ENCODE data around the gene LLGL2.
"Not testable (repeated sequence)": the region's sequence is repeated elsewhere in the genome, so short reads cannot be mapped to it uniquely, and the experiment has no call there.

LLGL2 gene

GRCh38 chr17:75590314-75590761 lies 64.8 kb downstream of the LLGL2 start:
- DNase-seq (ENCODE audit: low read depth in 2 of 2) = no peak

DNA sequence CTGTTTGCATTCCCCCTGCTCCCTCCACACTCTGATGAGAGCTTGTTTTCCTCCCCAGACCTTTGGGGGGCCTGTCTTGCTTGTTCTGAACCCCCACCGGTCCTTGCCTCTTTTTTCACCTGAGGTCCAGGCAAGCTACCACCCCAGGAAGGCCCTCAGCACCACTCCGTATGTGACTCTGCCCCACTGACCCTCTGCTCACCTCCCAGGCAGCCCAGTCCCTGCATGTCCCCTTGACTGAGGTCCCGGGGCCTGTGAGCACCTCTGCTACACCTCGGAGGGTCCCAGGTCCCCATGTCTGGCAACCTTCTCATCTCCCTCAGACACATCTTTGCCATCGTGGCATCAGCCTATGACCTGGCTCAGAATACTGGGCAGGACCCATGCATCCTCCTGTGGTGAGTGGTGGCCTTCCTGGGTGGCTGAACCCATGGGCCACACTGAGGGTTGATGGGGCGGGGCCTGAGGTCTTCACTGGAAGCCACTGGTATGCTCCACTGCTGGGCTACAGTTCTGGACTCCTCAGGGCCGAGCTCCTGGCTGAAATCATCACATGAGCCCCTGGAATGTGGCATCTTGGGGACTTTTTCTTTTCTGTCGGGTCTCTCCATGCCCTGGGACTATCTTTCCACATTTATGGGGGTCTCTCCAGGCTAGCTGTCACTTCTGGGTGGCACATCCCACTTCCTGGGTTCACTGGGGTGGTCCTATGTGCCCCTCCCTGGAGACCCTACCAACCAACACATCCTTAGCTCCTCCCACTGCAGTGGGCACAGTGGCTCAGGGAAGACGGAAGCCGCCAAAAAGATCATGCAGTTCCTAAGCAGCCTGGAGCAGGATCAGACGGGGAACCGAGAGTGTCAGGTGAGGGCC lies 65.6 kb downstream of the LLGL2 start:
- no peak for DNase-seq (ENCODE audit: low read depth in 2 of 2)

- no peak for DNase-seq (ENCODE audit: low read depth in 2 of 2)
Measured at GRCh38 chr17:75591722-75592302, 66.3 kb downstream of the LLGL2 start.

- DNase-seq (ENCODE audit: low read depth in 2 of 2) = no peak
Measured at GRCh38 chr17:75592348-75593020, 67.0 kb downstream of the LLGL2 start.

DNA sequence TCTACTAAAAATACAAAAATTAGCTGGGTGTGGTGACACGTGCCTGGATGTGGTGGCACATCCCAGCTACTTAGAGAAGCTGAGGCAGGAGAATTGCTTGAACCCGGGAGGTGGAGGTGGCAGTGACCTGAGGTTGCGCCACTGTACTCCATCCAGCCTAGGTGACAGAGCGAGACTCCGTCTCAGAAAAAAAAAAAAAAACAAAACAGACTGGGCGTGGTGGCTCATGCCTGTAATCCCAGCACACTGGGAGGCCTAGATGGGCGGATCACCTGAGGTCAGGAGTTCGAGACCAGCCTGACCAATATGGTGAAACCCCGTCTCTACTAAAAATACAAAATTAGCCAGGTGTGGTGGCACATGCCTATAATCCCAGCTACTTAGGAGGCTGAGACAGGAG lies 67.9 kb downstream of the LLGL2 start:
- not testable (repeated sequence) for DNase-seq (ENCODE audit: low read depth in 2 of 2)

DNA sequence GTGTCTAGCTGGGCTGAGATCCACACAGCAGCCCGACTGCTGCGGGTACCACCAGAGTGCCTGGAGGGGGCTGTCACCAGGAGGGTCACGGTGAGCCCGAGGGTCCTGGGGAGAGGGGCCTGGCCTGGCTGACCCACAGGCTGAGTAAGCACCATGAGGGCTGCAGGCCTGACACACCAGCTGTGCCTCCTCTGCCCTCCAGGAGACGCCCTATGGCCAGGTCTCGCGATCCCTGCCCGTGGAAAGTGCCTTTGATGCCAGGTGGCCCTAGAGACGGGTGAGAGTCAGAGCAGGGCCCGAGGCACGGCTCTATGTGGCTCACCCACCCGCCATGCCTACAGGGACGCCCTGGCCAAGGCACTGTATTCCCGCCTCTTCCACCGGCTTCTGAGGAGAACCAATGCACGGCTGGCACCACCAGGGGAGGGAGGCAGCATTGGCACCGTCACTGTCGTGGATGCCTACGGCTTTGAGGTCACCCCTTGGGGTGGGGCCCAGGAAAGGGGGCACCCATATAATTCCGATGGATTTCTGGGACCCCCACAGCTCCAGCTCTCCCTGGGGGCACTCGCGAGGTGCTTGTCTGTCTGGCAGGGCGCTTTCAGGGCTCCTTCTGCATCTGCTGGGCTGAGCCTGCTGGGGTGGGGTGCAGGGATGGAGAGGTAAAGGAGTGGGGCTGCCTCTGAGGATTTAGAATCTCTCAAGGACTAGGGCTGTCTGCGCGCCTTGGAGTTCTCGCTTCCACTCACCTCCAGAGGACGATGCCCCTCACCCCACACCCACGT lies 69.2 kb downstream of the LLGL2 start:
- no peak for DNase-seq (ENCODE audit: low read depth in 2 of 2)

- DNase-seq (ENCODE audit: low read depth in 2 of 2) = no peak
Measured at GRCh38 chr17:75595284-75595919, 69.9 kb downstream of the LLGL2 start.

- no peak for DNase-seq (ENCODE audit: low read depth in 2 of 2)
Measured at GRCh38 chr17:75595920-75596313, 70.4 kb downstream of the LLGL2 start.

- DNase-seq (ENCODE audit: low read depth in 2 of 2) = no peak
Measured at GRCh38 chr17:75596320-75597087, 71.0 kb downstream of the LLGL2 start.

DNA sequence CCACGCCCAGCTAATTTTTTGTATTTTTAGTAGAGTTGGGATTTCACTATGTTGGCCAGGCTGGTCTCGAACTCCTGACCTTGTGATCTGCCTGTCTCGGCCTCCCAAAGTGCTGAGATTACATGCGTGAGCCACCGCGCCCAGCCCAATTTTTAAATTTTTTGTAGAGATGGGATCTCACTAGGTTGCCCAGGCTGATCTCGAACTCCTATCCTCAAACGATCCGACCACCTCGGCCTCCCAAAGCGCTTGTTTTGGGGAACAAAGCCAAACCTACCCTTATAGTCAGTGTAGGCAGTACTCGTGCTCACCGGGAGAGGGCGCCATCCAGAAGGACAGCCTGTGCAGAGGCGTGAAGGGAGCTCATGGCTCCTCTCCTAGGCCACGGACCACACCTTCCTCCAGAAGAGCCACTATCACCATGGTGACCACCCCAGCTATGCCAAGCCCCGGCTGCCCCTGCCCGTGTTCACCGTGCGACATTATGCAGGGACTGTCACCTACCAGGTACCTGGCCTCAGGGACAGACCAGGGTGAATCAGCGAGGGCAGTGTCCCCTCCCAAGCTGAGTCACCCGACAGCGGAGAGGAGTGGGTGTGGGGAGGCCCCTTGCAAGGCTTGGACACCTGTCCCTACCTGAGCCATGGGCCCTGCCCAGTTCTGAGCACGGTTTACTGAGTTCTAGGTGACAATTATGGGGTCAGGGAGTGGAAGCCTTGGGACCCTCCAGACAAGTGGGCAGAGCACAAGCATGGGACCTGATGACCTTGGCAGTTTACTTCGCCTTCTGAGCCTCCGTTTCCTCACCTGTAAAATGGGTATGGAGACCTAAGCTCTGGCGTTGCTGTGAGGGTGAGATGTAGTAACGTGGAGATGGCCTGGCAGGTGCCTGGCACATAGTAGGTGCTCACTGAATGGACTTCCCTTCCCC lies 75.8 kb downstream of the LLGL2 start:
- peak; percentile 16 to 23 for DNase-seq (ENCODE audit: low read depth in 2 of 2)

DNA sequence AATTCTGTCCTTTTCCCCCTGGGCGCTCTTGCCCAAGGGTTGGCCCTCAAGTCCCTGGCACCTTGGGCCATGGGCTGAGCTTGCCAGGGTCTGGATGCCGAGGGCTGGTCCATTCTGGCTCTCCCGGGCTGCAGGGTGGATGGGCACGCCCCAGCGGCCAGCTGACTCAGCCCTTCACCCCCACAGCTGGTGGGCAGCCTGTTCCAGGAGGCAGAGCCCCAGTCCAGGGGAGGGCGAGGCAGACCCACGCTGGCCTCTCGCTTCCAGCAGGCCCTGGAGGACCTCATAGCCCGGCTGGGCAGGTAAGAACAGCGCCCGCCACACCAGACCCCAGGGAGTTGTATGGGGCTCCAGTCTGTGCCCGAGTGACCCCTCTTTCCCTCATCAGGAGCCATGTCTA lies 77.1 kb downstream of the LLGL2 start:
- no peak for DNase-seq (ENCODE audit: low read depth in 2 of 2)

GRCh38 chr17:75603123-75603522 lies 77.6 kb downstream of the LLGL2 start:
- DNase-seq (ENCODE audit: low read depth in 2 of 2) = no peak

GRCh38 chr17:75604034-75604695 lies 78.7 kb downstream of the LLGL2 start:
- no peak for DNase-seq (ENCODE audit: low read depth in 2 of 2)

DNA sequence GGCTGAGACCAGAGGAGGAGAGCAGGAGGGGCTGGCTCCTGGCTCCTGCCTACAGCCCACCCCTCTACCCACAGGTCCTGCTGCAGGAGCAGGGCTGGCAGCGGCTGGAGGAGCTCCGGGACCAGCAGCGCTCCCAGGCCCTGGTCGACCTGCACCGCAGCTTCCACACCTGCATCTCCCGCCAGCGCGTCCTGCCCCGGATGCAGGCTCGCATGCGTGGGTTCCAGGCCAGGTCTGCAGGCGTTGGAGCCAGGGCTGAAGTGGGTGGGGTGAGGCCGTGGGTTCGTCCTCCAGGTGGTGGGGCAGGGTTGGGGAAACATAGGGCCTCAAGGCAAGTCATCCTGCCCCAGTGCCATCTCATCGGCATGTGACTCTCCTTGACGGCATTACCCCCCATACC lies 80.3 kb downstream of the LLGL2 start:
- DNase-seq (ENCODE audit: low read depth in 2 of 2) = no peak

DNA sequence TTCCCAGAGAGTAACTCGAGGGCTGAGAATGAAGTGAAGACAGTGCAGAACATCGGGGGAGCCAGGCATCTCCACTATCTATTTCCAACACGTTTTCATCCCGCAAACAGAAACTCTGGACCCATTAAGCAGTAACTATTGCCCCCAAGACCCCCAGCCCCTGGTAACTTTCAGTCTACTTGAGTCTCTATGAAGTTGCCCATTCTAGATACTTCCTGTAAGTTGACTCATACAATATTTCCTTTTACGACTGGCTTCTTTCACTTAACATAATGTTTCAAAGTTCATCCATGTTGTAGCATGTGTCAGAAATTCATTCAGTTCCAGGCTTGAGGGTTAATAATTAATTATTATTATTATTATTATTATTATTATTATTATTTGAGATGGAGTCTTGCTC lies 81.6 kb downstream of the LLGL2 start:
- no peak for DNase-seq (ENCODE audit: low read depth in 2 of 2)

DNA sequence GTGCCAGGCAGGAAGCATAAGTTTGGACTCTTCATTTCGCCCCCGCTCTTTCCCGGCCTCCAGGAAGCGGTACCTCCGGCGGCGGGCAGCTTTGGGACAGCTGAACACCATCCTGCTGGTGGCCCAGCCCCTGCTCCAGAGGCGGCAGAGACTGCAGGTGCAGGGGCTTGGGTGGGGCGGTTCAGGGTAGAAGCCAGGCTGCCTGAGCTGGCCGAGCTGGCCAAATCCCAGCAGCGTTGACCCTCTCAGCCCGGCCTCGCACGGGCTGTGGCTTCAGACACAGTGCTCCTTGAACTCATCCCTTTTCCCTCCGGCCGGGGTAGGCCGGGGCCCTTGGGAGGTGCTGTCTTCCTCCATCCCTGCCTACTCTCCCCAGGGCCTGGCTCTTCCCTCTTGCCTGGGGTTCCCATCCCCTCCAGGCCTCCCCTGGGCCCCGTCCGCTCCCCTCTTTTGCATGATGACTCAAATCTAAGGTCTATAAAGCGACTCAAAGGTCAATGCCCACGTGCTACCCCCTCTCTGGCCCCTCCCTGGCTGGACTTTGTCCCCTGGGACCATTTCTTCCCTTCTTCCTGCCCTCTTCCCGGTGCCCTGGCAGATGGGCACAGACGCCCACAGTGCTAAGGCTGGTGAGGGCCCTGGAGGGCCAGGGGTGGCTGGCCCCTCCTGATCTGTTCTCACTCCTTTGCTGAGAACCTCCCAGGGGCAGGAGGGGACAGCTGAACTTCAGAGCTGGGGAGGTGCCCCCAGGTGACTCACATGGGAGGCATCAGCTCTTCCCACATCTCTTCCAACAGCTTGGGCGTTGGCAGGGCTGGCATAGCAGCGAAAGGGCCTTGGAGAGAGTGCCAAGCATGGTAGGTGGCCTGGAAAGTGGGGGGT lies 84.8 kb downstream of the LLGL2 start:
- DNase-seq (ENCODE audit: low read depth in 2 of 2) = no peak

- DNase-seq (ENCODE audit: low read depth in 2 of 2) = no peak
Measured at GRCh38 chr17:75611851-75612429, 86.4 kb downstream of the LLGL2 start.

Data from stimulated activated CD8-positive, alpha-beta memory T cell treated with anti-CD3 and anti-CD28 coated beads, Interleukin-7, amount 100 ng/mL, for 4 hours (primary cell).